ENCODE measurements around the gene CHEK2.

DNA sequence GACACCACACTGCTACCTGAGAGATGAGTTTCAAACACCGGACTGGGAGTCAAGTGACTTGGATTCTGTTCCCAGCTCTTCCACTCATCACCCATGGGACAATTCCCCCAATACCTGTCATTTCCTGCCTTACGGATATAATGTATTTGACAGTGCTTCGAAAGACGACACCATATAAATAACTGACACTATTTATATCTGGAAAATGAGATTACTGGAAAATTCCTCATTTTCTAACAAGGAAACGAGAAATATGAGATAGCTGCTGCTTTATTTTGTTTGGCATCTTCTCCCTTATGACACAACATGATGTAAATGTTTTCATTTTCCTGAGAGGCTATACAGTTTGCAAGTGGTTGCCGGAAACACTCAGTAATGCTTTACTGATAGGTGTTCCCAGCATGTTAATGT lies 8.9 kb upstream of the CHEK2 start:
- TF ChIP-seq GATA2 (IDR thresholded peaks at IDR 0.05; ENCODE audit: low read depth, low read length) = no peak
- no peak for TF ChIP-seq GATA3 (IDR thresholded peaks at IDR 0.05; ENCODE audit: low read depth, low read length)

Measured in SH-SY5Y (cell line).